Neural cell (in vitro differentiated cells): ENCODE data around the gene PLEKHG5. TPM values are rescaled to one million over a fixed set of nuclear protein-coding genes. Genes with fewer than 3 reads are reported as not detected.

Source experiments
- H2AFZ ChIP-seq: fragments of 200-600, 300-800 bp; sonication (generic), shearing (Covaris generic); 2 replicates; pipeline ENCODE4 v1.6.0; 2014; ENCODE audit warnings: low read depth, mild to moderate bottlenecking, antibody characterized with exemption, low read length, moderate library complexity
- H3F3A ChIP-seq: fragments of 200-600 bp; shearing (Covaris generic); 2 replicates; pipeline ENCODE4 v1.6.1; 2016; ENCODE audit warnings: mild to moderate bottlenecking, moderate library complexity, mixed read lengths, antibody characterized with exemption, low read length; ENCODE audit not compliant: insufficient read depth, poor library complexity, severe bottlenecking
- H3K27ac ChIP-seq: fragments of 200-600, 300-800 bp; sonication (generic), shearing (Covaris generic); 2 replicates; pipeline ENCODE4 v1.5.1; 2014; ENCODE audit warnings: mild to moderate bottlenecking, low read length, moderate library complexity
- H3K27me3 ChIP-seq: fragments of 300-800, 200-600 bp; sonication (generic), shearing (Covaris generic); 2 replicates; pipeline ENCODE4 v1.6.0; 2014; ENCODE audit warnings: mild to moderate bottlenecking, low read depth, low read length, moderate library complexity; ENCODE audit not compliant: insufficient read depth
- H3K36me3 ChIP-seq: fragments of 300-800, 200-600 bp; sonication (generic), shearing (Covaris generic); 2 replicates; pipeline ENCODE4 v1.5.1; 2014; ENCODE audit warnings: mild to moderate bottlenecking, antibody characterized with exemption, low read length, moderate library complexity; ENCODE audit not compliant: insufficient read depth
- H3K4me2 ChIP-seq: fragments of 300-800, 200-600 bp; sonication (generic), shearing (Covaris generic); 2 replicates; pipeline ENCODE4 v1.6.0; 2014; ENCODE audit warnings: mild to moderate bottlenecking, low read length
- H3K4me3 ChIP-seq: fragments of 300-800, 200-600 bp; sonication (generic), shearing (Covaris generic); 2 replicates; pipeline ENCODE4 v1.5.1; 2014; ENCODE audit warnings: mild to moderate bottlenecking, low read length, moderate library complexity
- H3K79me2 ChIP-seq: fragments of 200-600 bp; shearing (Covaris generic); replicated peaks from 2 replicates; pipeline ENCODE4 v1.6.0; 2014; ENCODE audit warnings: mild to moderate bottlenecking, low read length, moderate library complexity; ENCODE audit not compliant: insufficient read depth
- H3K9ac ChIP-seq: fragments of 300-800, 200-600 bp; sonication (generic), shearing (Covaris generic); 2 replicates; pipeline ENCODE4 v1.6.1; 2016; ENCODE audit warnings: mild to moderate bottlenecking, low read length, mixed read lengths
- H3K9me2 ChIP-seq: fragments of 200-600 bp; shearing (Covaris generic); 2 replicates; pipeline ENCODE4 v1.6.1; 2016; ENCODE audit warnings: mild to moderate bottlenecking, low read length, mixed read lengths; ENCODE audit not compliant: insufficient read depth
- H3K9me3 ChIP-seq: fragments of 200-600, 300-800 bp; sonication (generic), shearing (Covaris generic); 2 replicates; pipeline ENCODE4 v1.6.1; 2016; ENCODE audit warnings: mild to moderate bottlenecking, mixed run types, low read length, moderate library complexity, mixed read lengths
- H4K20me1 ChIP-seq: fragments of 200-600 bp; shearing (Covaris generic); 2 replicates; pipeline ENCODE4 v1.6.1; 2016; ENCODE audit warnings: mild to moderate bottlenecking, mixed run types; ENCODE audit not compliant: insufficient read depth
- EP300 ChIP-seq: fragments of 450-650 bp; conservative IDR thresholded peaks from 2 replicates; pipeline ENCODE4 v1.6.1; 2014; ENCODE audit warnings: antibody characterized with exemption, mild to moderate bottlenecking, moderate library complexity; ENCODE audit not compliant: poor library complexity, severe bottlenecking
- EZH2 ChIP-seq: fragments of 200-600, 300-800 bp; shearing (Covaris generic), sonication (generic); IDR thresholded peaks from 2 replicates; pipeline ENCODE4 v1.6.1; 2014; ENCODE audit warnings: antibody characterized with exemption, low read length, borderline replicate concordance, mild to moderate bottlenecking; ENCODE audit not compliant: insufficient read depth, poor library complexity, severe bottlenecking
- MXI1 ChIP-seq: fragments of 450-650 bp; conservative IDR thresholded peaks from 2 replicates; pipeline ENCODE4 v1.6.1; 2014; ENCODE audit warnings: antibody characterized with exemption, mild to moderate bottlenecking; ENCODE audit not compliant: poor library complexity, severe bottlenecking
- POLR2AphosphoS5 ChIP-seq: IDR thresholded peaks from 2 replicates; pipeline ENCODE4 v1.6.1; 2012
- RAD21 ChIP-seq: fragments of 450-650 bp; conservative IDR thresholded peaks from 2 replicates; pipeline ENCODE4 v1.6.1; 2014; ENCODE audit warnings: antibody characterized with exemption, mild to moderate bottlenecking, moderate library complexity
- SMC3 ChIP-seq: fragments of 450-650 bp; conservative IDR thresholded peaks from 2 replicates; pipeline ENCODE4 v1.6.1; 2014; ENCODE audit warnings: antibody characterized with exemption, mild to moderate bottlenecking, moderate library complexity; ENCODE audit not compliant: poor library complexity
- TAF1 ChIP-seq: IDR thresholded peaks from 2 replicates; pipeline ENCODE4 v1.6.1; 2012; ENCODE audit warnings: low read depth
- polyA plus RNA-seq: library from polyadenylated mRNA; depleted of rRNA; stranded (reverse); fragments of >200 nt; gene quantifications from 2 replicates; pipeline ENCODE4 v1.2.3, GENCODE V29; 2014
- TF ChIP-seq, protein P1 (sequence below): fragments of 450-650 bp; IDR thresholded peaks from 2 replicates; pipeline ENCODE4 v1.5.1; 2014; ENCODE audit warnings: antibody characterized with exemption, mild to moderate bottlenecking, moderate library complexity; ENCODE audit not compliant: poor library complexity, severe bottlenecking
- TF ChIP-seq, protein P2 (sequence below): IDR thresholded peaks from 2 replicates; pipeline ENCODE4 v1.6.1; 2012; ENCODE audit warnings: borderline replicate concordance

Gene PLEKHG5
- polyA plus RNA-seq, 1 donor from 2014 or later: 24.0 TPM

DNA sequence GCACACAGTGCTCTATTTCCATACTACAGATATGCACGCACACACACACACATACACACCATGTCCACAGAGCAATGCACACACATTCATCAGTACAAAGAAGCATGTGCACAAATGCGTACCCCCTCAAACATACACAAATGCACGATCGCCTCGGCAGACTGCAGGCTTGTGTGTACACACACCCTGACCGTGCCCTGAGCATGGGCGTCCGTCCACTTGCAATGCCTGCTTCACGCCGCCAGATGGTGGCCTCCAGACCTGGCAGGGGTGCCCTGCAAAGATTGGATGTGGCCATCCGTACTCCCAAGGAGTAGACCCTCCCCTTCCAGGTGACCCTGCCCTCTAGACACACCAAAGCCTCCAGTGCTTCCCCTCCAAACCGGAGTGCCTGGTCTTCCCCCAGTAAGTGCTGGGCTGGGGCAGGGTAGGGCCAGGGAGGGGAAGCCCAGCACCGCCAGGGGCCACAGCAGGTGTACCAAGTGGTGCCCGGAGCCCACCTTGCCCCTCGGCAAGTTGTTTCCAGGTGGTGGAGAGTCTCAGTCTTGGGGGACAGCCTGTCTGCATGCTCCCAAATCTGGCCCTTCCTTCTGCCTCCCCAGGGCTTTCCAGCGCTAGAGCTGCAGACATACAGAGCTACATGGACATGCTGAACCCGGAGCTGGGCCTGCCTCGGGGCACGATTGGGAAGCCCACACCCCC lies 46.3 kb downstream of the PLEKHG5 start:
- Histone ChIP-seq H3K27me3 (peaks cover 48% of the 10 kb centered on the region), H3K36me3 (no peaks in the 10 kb centered on the region), H3K27ac (no peak overlapping the region), H2AFZ (no peak overlapping the region), H3K4me3 (no peak overlapping the region), H3K4me2 (no peak overlapping the region), H3K9ac (no peak overlapping the region), H4K20me1 (no peaks in the 10 kb centered on the region), H3K79me2 (no peaks in the 10 kb centered on the region), H3K9me3 (no peaks in the 10 kb centered on the region), H3F3A (no peaks in the 10 kb centered on the region), H3K9me2 (no peaks in the 10 kb centered on the region)
- TF ChIP-seq, protein P1, sequence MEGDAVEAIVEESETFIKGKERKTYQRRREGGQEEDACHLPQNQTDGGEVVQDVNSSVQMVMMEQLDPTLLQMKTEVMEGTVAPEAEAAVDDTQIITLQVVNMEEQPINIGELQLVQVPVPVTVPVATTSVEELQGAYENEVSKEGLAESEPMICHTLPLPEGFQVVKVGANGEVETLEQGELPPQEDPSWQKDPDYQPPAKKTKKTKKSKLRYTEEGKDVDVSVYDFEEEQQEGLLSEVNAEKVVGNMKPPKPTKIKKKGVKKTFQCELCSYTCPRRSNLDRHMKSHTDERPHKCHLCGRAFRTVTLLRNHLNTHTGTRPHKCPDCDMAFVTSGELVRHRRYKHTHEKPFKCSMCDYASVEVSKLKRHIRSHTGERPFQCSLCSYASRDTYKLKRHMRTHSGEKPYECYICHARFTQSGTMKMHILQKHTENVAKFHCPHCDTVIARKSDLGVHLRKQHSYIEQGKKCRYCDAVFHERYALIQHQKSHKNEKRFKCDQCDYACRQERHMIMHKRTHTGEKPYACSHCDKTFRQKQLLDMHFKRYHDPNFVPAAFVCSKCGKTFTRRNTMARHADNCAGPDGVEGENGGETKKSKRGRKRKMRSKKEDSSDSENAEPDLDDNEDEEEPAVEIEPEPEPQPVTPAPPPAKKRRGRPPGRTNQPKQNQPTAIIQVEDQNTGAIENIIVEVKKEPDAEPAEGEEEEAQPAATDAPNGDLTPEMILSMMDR: peak; percentile 16
- no peak for TF ChIP-seq EP300

DNA sequence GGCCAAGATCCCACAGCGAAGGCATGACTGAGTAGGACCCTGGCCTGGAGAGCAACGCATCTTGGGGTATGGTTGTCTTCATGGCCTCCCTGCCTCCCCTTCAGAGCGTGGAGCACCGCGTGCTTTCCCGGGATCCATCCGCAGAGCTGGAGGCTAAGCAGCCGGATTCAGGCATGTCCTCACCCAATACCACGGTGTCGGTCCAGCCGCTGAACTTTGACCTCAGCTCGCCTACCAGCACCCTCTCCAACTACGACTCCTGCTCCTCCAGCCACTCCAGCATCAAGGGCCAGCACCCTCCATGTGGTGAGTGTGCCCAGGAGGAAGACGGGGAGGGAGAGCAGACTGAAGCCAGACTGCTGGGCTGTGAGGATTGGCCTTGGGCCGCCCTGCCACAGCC lies 47.1 kb downstream of the PLEKHG5 start:
- H3K4me3 ChIP-seq: no peak overlapping the region
- H3K27me3 ChIP-seq: peaks cover 46% of the 10 kb centered on the region
- TF ChIP-seq SMC3: no peak
- TF ChIP-seq, protein P1: no peak
- TF ChIP-seq EP300: no peak
- no peak for TF ChIP-seq EZH2
- no peak for TF ChIP-seq RAD21
- TF ChIP-seq TAF1: no peak
- no peak for TF ChIP-seq POLR2AphosphoS5
- TF ChIP-seq MXI1: no peak
- TF ChIP-seq, protein P2, sequence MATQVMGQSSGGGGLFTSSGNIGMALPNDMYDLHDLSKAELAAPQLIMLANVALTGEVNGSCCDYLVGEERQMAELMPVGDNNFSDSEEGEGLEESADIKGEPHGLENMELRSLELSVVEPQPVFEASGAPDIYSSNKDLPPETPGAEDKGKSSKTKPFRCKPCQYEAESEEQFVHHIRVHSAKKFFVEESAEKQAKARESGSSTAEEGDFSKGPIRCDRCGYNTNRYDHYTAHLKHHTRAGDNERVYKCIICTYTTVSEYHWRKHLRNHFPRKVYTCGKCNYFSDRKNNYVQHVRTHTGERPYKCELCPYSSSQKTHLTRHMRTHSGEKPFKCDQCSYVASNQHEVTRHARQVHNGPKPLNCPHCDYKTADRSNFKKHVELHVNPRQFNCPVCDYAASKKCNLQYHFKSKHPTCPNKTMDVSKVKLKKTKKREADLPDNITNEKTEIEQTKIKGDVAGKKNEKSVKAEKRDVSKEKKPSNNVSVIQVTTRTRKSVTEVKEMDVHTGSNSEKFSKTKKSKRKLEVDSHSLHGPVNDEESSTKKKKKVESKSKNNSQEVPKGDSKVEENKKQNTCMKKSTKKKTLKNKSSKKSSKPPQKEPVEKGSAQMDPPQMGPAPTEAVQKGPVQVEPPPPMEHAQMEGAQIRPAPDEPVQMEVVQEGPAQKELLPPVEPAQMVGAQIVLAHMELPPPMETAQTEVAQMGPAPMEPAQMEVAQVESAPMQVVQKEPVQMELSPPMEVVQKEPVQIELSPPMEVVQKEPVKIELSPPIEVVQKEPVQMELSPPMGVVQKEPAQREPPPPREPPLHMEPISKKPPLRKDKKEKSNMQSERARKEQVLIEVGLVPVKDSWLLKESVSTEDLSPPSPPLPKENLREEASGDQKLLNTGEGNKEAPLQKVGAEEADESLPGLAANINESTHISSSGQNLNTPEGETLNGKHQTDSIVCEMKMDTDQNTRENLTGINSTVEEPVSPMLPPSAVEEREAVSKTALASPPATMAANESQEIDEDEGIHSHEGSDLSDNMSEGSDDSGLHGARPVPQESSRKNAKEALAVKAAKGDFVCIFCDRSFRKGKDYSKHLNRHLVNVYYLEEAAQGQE: no peak
- no peaks in the 10 kb centered on the region for H3K9me3 ChIP-seq
- H3K9me2 ChIP-seq: no peaks in the 10 kb centered on the region
- no peak overlapping the region for H2AFZ ChIP-seq
- no peaks in the 10 kb centered on the region for H3K36me3 ChIP-seq
- H3K27ac ChIP-seq: no peak overlapping the region
- H3K4me2 ChIP-seq: no peak overlapping the region
- no peaks in the 10 kb centered on the region for H4K20me1 ChIP-seq
- no peaks in the 10 kb centered on the region for H3F3A ChIP-seq
- H3K79me2 ChIP-seq: no peaks in the 10 kb centered on the region
- no peak overlapping the region for H3K9ac ChIP-seq
